WTC11 (cell line): Measurements from ENCODE around the gene CYP2A6.
"Not testable (repeated sequence)": the region's sequence is repeated elsewhere in the genome, so short reads cannot be mapped to it uniquely, and the experiment has no call there.

Experiments used
- CBFB ChIP-seq: sonication (generic); formaldehyde crosslinking; IDR thresholded peaks from 2 replicates; pipeline ENCODE4 v1.8.1; 2022; ENCODE audit warnings: mild to moderate bottlenecking, low read depth, missing genetic modification reagents
- NR2C2 ChIP-seq: sonication (generic); formaldehyde crosslinking; IDR thresholded peaks from 2 replicates; pipeline ENCODE4 v1.8.0; 2022; ENCODE audit warnings: mild to moderate bottlenecking, missing genetic modification reagents
- RELA ChIP-seq: sonication (generic); formaldehyde crosslinking; IDR thresholded peaks from 2 replicates; pipeline ENCODE4 v1.8.1; 2022; ENCODE audit warnings: missing genetic modification reagents, mild to moderate bottlenecking, borderline replicate concordance
- SMAD3 ChIP-seq: sonication (generic); formaldehyde crosslinking; IDR thresholded peaks from 2 replicates; pipeline ENCODE4 v1.8.0; 2022; ENCODE audit warnings: missing genetic modification reagents, mild to moderate bottlenecking, borderline replicate concordance
- TEAD1 ChIP-seq: sonication (generic); formaldehyde crosslinking; IDR thresholded peaks from 2 replicates; pipeline ENCODE4 v1.8.0; 2022; ENCODE audit warnings: mild to moderate bottlenecking, missing genetic modification reagents
- TF ChIP-seq, protein P1 (sequence below): fragments of 200-600 bp; IDR thresholded peaks from 2 replicates; pipeline ENCODE4 v1.8.0; 2022; ENCODE audit warnings: antibody characterized with exemption

DNA sequence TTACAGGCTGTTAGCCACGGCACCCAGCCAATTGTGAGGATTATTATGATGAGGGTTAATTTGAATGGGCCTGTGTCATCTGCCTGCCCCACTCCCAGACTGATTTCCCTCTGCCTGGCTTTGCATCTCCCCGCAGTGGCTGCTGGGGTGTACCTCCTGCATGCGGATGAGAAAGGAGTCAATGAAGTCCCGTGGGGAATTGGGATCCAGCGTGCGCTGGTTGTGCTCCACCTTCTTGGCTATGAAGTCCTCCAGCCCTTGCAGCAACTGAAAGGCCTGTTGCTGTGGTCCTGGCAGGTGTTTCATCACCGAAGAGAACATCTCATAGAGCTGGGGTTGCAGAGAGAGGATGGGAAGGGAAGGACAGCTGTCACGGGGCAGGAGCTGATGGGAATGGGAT is 3.5 kb downstream of the CYP2A6 start:
- TF ChIP-seq, protein P1, sequence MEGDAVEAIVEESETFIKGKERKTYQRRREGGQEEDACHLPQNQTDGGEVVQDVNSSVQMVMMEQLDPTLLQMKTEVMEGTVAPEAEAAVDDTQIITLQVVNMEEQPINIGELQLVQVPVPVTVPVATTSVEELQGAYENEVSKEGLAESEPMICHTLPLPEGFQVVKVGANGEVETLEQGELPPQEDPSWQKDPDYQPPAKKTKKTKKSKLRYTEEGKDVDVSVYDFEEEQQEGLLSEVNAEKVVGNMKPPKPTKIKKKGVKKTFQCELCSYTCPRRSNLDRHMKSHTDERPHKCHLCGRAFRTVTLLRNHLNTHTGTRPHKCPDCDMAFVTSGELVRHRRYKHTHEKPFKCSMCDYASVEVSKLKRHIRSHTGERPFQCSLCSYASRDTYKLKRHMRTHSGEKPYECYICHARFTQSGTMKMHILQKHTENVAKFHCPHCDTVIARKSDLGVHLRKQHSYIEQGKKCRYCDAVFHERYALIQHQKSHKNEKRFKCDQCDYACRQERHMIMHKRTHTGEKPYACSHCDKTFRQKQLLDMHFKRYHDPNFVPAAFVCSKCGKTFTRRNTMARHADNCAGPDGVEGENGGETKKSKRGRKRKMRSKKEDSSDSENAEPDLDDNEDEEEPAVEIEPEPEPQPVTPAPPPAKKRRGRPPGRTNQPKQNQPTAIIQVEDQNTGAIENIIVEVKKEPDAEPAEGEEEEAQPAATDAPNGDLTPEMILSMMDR: not testable (repeated sequence)
- not testable (repeated sequence) for TF ChIP-seq SMAD3, RELA, NR2C2, TEAD1, CBFB (CRISPR knock-in tag)
